AML-193 (cell line): Measurements from ENCODE around the gene SMCO4.

Experiments used
- DNase-seq, 2 experiments: peaks; one replicate each; lab custom pipeline; 2025; lab: John Stamatoyannopoulos, UW

The SMCO4 gene

GRCh38 chr11:93504110-93505095 is 38.8 kb downstream of the SMCO4 start:
- no peak for DNase-seq

- DNase-seq = no peak
Measured at GRCh38 chr11:93501856-93502255, 41.3 kb downstream of the SMCO4 start.

GRCh38 chr11:93500759-93501158 is 42.4 kb downstream of the SMCO4 start:
- DNase-seq = no peak

- DNase-seq = no peak
Measured at GRCh38 chr11:93498641-93499040, 44.5 kb downstream of the SMCO4 start.

GRCh38 chr11:93498161-93498560 is 45.0 kb downstream of the SMCO4 start:
- no peak for DNase-seq

- peak; percentile 39 to 47 for DNase-seq
Measured at GRCh38 chr11:93497596-93497995, 45.6 kb downstream of the SMCO4 start.

GRCh38 chr11:93494357-93494756 is 48.8 kb downstream of the SMCO4 start:
- DNase-seq = no peak

- DNase-seq = no peak
Measured at GRCh38 chr11:93493252-93493897, 49.8 kb downstream of the SMCO4 start.

GRCh38 chr11:93492464-93493251 is 50.5 kb downstream of the SMCO4 start:
- no peak for DNase-seq

- DNase-seq = no peak
Measured at GRCh38 chr11:93491973-93492372, 51.2 kb downstream of the SMCO4 start.

- DNase-seq = no peak
Measured at GRCh38 chr11:93490996-93491618, 52.1 kb downstream of the SMCO4 start.

- no peak for DNase-seq
Measured at GRCh38 chr11:93489841-93490240, 53.4 kb downstream of the SMCO4 start.

GRCh38 chr11:93487032-93487483 is 56.1 kb downstream of the SMCO4 start:
- no peak for DNase-seq

GRCh38 chr11:93485983-93486382 is 57.2 kb downstream of the SMCO4 start:
- DNase-seq = no peak

GRCh38 chr11:93484716-93485115 is 58.5 kb downstream of the SMCO4 start:
- DNase-seq = no peak

GRCh38 chr11:93482556-93482955 is 60.6 kb downstream of the SMCO4 start:
- no peak for DNase-seq

GRCh38 chr11:93481696-93482095 is 61.5 kb downstream of the SMCO4 start:
- no peak for DNase-seq

- no peak for DNase-seq
Measured at GRCh38 chr11:93481279-93481678, 61.9 kb downstream of the SMCO4 start.

GRCh38 chr11:93480756-93481155 is 62.4 kb downstream of the SMCO4 start:
- DNase-seq = no peak

- no peak for DNase-seq
Measured at GRCh38 chr11:93480256-93480655, 62.9 kb downstream of the SMCO4 start.

GRCh38 chr11:93478841-93479240 is 64.3 kb downstream of the SMCO4 start:
- no peak for DNase-seq
